ENCODE data around the gene TMEM218.

DNA sequence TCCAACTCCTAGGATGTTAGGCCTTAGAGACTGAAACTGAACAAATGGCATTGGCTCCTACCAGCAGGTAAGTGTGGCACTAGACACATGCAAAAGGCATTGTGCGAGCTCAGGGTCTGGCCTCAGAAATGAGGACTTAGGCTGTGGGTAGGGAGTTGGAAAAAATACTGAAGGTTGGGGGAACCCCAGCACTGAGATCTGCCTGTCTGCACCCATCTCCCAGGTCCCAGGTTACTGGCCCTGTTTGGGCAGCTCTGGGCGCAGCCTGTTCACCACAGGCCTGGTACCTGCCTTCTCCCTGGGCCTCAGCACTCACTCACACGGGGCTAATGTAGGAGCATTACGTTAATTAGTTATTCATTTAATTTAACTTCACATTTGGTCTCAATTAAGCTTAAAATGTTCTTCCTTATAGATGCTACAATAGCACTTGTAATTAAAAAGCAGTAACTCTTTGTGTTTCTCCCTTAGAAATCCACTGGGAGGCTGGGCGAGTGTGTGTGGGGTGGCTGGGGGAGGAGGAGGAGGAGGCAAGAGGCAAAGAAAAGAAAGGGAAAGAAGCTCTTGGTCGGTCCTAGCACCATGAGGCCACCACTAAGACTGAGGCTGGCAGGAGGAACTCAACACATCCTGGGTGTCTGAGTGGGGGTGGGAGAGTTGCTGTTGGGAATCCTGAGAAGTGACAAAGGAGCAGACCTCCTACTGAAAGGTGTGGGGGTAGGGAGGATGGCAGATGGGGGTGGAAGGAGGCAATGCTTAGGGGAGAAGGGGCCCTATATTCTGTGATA lies 19.4 kb downstream of the TMEM218 start:
- TF ChIP-seq EZH2 (IDR thresholded peaks at IDR 0.05) (no peak), POLR2AphosphoS5 (IDR thresholded peaks at IDR 0.05; ENCODE audit: low read depth, low read length) (no peak), FOSL1 (IDR thresholded peaks at IDR 0.05; ENCODE audit: low read depth) (no peak), POLR2A (IDR thresholded peaks at IDR 0.05; ENCODE audit: borderline replicate concordance, extremely low read depth, insufficient read depth, insufficient read length) (no peak), JUND (IDR thresholded peaks at IDR 0.05) (no peak), EGR1 (IDR thresholded peaks at IDR 0.05; ENCODE audit: low read depth) (no peak), EZH2phosphoT487 (IDR thresholded peaks at IDR 0.05; ENCODE audit: borderline replicate concordance) (no peak)
- TF ChIP-seq, protein P1, sequence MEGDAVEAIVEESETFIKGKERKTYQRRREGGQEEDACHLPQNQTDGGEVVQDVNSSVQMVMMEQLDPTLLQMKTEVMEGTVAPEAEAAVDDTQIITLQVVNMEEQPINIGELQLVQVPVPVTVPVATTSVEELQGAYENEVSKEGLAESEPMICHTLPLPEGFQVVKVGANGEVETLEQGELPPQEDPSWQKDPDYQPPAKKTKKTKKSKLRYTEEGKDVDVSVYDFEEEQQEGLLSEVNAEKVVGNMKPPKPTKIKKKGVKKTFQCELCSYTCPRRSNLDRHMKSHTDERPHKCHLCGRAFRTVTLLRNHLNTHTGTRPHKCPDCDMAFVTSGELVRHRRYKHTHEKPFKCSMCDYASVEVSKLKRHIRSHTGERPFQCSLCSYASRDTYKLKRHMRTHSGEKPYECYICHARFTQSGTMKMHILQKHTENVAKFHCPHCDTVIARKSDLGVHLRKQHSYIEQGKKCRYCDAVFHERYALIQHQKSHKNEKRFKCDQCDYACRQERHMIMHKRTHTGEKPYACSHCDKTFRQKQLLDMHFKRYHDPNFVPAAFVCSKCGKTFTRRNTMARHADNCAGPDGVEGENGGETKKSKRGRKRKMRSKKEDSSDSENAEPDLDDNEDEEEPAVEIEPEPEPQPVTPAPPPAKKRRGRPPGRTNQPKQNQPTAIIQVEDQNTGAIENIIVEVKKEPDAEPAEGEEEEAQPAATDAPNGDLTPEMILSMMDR (IDR thresholded peaks at IDR 0.05 in 2 of 3, conservative IDR thresholded peaks at IDR 0.05 in 1 of 3; ENCODE audit: borderline replicate concordance in 1 of 3, insufficient read depth in 1 of 3, low read depth in 2 of 3, low read length in 2 of 3): no peak
- TF ChIP-seq, protein P2, sequence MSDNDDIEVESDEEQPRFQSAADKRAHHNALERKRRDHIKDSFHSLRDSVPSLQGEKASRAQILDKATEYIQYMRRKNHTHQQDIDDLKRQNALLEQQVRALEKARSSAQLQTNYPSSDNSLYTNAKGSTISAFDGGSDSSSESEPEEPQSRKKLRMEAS (IDR thresholded peaks at IDR 0.05): no peak

All from HCT116 (cell line).